ENCODE data around the gene CD180.

DNA sequence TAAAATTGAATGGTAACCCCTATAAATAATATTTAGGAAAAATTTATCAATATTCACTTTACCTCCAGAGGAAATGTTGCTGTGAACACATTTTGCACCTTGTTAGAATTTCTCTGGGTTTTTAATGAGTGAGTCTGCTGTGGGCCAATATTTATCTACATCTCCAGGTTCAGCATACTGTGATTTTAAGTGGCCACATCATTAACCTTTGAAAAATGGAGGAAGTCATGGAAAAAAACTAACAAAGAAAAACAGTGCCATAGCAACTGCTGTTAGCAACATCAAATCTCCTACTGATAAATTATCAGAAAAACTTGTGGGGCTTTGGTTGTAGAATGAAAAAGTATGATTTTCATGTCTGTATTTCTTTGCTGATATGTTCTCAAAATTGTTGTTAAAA, 55.0 kb downstream of the CD180 start:
- TF ChIP-seq GATA2 (IDR thresholded peaks at IDR 0.05; ENCODE audit: insufficient read depth, insufficient read length, low read depth, low read length) (no peak), MYC (IDR thresholded peaks at IDR 0.05; ENCODE audit: low read depth, low read length) (no peak), POLR2AphosphoS5 (IDR thresholded peaks at IDR 0.05; ENCODE audit: insufficient read depth, low read depth, low read length) (no peak), MAX (IDR thresholded peaks at IDR 0.05; ENCODE audit: insufficient read depth, insufficient read length) (no peak), FOS (IDR thresholded peaks at IDR 0.05; ENCODE audit: borderline replicate concordance, insufficient read depth, low read length) (no peak)
- TF ChIP-seq, protein P1, sequence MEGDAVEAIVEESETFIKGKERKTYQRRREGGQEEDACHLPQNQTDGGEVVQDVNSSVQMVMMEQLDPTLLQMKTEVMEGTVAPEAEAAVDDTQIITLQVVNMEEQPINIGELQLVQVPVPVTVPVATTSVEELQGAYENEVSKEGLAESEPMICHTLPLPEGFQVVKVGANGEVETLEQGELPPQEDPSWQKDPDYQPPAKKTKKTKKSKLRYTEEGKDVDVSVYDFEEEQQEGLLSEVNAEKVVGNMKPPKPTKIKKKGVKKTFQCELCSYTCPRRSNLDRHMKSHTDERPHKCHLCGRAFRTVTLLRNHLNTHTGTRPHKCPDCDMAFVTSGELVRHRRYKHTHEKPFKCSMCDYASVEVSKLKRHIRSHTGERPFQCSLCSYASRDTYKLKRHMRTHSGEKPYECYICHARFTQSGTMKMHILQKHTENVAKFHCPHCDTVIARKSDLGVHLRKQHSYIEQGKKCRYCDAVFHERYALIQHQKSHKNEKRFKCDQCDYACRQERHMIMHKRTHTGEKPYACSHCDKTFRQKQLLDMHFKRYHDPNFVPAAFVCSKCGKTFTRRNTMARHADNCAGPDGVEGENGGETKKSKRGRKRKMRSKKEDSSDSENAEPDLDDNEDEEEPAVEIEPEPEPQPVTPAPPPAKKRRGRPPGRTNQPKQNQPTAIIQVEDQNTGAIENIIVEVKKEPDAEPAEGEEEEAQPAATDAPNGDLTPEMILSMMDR (IDR thresholded peaks at IDR 0.05; ENCODE audit: extremely low read depth in 1 of 2, insufficient read depth in 1 of 2, low read depth in 1 of 2, low read length in 2 of 2) = no peak
